Stimulated activated CD8-positive, alpha-beta memory T cell treated with anti-CD3 and anti-CD28 coated beads, Interleukin-15, amount 100 ng/mL, for 48 hours (primary cell): Measurements from ENCODE around the gene G3BP2.
"Not testable (repeated sequence)": the region's sequence is repeated elsewhere in the genome, so short reads cannot be mapped to it uniquely, and the experiment has no call there.

Source experiments
- DNase-seq, 2 donors: peaks; one replicate each; pipeline ENCODE4 v3.0.0-alpha.2; 2020; ENCODE audit warnings: low read depth in 2 of 2

The G3BP2 gene

GRCh38 chr4:75673027-75673958 is at the start of gene G3BP2:
Gene G3BP2 (minus strand): TSS chr4:75673411. CDS start chr4:75662025, 11,386 bp downstream.
- peak; percentile 97 to 98 for DNase-seq

- DNase-seq = no peak
These were observed 49.2 kb upstream of the G3BP2 start for GRCh38 chr4:75722417-75722816.

GRCh38 chr4:75718529-75718928 is 45.3 kb upstream of the G3BP2 start:
- no peak for DNase-seq

GRCh38 chr4:75717408-75717807 is 44.2 kb upstream of the G3BP2 start:
- DNase-seq = no peak

DNA sequence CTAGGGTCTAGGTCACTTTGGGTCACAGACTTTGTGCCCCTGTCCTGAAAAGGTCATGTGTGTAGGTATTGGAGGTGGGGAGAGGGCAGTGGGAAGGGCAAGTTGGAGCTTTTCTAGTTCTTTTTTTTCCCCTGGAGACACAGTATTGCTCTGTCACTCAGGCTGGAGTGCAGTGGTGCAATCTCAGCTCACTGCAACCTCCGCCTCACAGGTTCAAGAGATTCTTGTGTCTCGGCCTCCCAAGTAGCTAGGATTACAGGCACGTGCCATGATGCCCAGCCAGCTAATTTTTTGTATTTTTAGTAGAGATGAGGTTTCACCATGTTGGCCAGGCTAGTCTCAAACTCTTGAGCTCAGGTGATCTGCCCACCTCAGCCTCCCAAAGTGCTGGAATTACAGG is 42.8 kb upstream of the G3BP2 start:
- DNase-seq = not testable (repeated sequence)

GRCh38 chr4:75715105-75715799 is 42.0 kb upstream of the G3BP2 start:
- no peak for DNase-seq

- no peak for DNase-seq
These were observed 41.5 kb upstream of the G3BP2 start for GRCh38 chr4:75714704-75715103.

DNA sequence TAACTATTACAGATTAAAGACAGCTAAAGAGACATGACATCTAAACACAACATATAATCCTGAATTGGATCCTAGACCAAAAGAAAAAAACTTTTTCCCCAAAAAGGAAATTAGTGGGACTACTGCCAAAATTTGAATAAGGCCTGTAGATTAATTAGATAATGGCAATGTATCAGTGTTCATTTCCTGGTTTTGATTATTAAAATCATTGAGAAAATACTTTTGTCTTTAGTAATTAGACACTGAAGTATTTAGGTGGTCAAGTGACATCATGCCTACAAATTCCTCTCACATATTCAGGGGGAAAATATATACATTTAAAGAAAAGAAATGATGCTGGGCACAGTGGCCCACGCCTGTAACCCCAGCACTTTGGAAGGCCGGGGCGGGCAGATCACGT is 40.8 kb upstream of the G3BP2 start:
- DNase-seq = no peak

GRCh38 chr4:75710246-75710645 is 37.0 kb upstream of the G3BP2 start:
- no peak for DNase-seq

GRCh38 chr4:75708218-75708691 is 35.0 kb upstream of the G3BP2 start:
- DNase-seq = peak in 1 of 2 donors; percentile 19

DNA sequence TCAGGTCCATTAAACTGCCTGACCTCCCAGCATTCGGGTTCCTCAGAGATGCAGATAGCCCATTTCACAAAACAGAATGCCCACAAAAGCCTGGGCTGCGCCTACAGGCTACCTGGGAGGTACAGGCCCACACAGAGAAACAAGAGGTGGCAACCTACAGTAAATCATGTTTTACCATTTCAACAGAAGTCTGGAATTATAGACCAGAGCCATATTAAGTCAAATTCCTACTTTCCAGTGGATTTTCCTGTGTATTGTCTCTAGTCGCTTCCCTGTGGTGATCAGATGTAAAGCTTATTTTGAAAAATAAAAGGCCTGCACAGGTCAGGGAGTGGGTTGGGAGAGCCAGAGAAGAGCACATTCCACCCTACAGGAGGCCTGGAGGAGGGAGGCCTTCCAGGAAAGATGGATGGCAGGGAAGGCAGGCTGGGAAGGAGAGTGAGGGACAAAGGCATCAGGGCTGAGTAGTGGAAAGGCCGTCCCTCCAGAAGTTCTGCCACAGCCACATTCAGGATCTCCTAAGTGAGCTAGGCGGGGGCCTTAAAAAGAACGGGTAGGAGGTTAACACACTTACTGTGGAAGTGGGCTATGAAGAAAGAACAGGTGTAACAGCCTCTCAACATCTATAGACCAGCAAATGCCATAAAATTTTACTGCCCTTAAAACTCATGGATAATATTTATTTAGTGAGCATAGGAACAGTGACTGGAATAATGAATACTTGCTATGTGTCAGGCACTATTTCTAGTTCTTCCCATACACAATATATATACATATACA is 32.2 kb upstream of the G3BP2 start:
- DNase-seq = no peak

GRCh38 chr4:75702919-75703411 is 29.8 kb upstream of the G3BP2 start:
- no peak for DNase-seq

DNA sequence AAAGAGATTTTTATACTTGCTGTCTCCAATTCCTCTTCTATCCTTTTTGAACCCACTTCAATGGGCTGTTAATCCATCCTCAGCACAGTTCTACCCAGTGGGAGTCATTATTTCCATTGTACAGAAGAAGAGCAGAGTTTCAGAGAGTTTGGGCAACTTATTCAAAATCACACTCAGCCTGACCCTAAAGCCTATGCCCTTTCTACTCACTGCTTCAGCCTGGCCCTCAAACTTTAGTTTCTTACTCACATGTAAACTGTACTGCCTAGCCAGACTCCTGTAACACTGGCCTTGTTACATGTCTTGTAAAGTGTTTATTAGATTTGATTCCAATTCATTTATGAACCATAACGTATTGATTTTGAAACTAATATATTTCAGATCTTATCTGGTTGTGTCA is 26.1 kb upstream of the G3BP2 start:
- no peak for DNase-seq

- no peak for DNase-seq
These were observed 25.7 kb upstream of the G3BP2 start for GRCh38 chr4:75698963-75699228.

DNA sequence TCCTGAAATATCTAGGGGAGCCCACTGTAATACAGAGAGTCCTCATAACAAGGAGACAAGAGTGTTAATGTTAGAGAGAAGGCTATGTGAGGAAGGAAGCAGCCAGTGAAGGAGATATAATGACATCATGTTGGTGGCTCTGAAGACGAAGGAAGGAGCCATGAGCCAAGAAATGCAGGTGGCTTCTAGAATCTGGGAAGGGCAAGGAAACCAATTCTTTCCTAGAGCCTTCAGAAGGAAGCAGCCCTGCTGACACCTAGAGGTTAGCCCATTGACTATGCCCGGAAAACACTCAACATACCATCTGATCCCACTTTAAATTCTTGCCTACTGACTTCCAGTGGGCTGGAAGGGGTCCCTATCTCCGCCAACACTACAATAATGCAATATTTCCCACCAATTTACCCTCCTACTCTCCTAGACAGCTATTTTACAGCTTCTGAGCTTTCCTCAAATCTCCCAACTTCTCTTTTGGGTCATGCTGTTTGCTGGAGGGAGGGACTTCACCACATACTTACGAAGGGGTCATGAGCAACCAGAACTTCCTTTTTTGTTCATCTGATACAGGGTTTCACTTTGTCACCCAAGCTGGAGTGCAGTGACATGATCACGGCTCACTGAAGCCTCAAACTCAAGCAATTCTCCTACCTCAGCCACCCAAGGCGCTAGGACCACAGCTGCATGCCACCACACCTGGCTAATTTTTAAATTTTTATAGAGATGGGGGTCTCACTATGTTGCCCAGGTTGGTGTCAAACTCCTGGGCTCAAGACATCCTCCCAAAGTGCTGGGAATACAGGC is 25.2 kb upstream of the G3BP2 start:
- no peak for DNase-seq

- no peak for DNase-seq
These were observed 23.4 kb upstream of the G3BP2 start for GRCh38 chr4:75696581-75696980.

- no peak for DNase-seq
These were observed 22.9 kb upstream of the G3BP2 start for GRCh38 chr4:75696071-75696470.

GRCh38 chr4:75692066-75692465 is 18.9 kb upstream of the G3BP2 start:
- not testable (repeated sequence) for DNase-seq

- not testable (repeated sequence) for DNase-seq
These were observed 13.9 kb upstream of the G3BP2 start for GRCh38 chr4:75687125-75687524.

DNA sequence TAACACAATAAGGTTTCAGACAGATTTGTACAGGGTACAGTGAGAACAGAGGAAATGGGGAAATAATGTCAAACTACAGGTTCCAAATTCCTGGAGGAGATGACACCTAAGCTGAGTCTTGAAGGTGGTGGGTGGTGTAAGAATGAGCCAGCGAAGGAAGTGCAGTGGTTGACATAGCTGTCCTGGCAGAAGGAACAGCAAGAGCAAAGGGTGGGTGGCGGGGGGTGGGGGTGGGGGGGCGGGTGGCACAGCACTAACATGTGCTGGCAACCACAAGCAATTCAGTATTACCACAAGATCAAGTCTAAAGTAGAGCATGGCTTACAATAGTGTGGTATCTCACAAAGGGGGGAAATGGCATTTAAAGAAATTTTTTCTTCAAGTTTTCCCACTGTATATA is 13.1 kb upstream of the G3BP2 start:
- DNase-seq = no peak

- DNase-seq = no peak
These were observed 12.5 kb upstream of the G3BP2 start for GRCh38 chr4:75685546-75686189.
